ENCODE measurements around the gene SPDYC.

The SPDYC gene

GRCh38 chr11:65128182-65129145 is 41.6 kb upstream of the SPDYC start:
- H3K4me3 ChIP-seq (ENCODE audit: low read depth, low read length), result no peak overlapping the region
- no peaks in the 10 kb centered on the region for H3K27me3 ChIP-seq (ENCODE audit: control insufficient read depth, insufficient read depth, low read length)
- no peak overlapping the region for H3K9ac ChIP-seq (ENCODE audit: low read depth, low read length)
- peaks cover 5% of the 10 kb centered on the region; the same call in 1 of the 2 replicates for H3K4me1 ChIP-seq (ENCODE audit: control insufficient read depth, insufficient read depth, low read length)
- no peaks in the 10 kb centered on the region for H3K9me3 ChIP-seq (ENCODE audit: control insufficient read depth, insufficient read depth, low read length)
- H3K27ac ChIP-seq (ENCODE audit: low read depth, low read length), result no peak overlapping the region
- H3K36me3 ChIP-seq (ENCODE audit: control insufficient read depth, insufficient read depth, low read length), result peaks cover 88% of the 10 kb centered on the region

- Histone ChIP-seq H3K27ac (ENCODE audit: low read depth, low read length) (no peak overlapping the region), H3K36me3 (ENCODE audit: control insufficient read depth, insufficient read depth, low read length) (peaks cover 79% of the 10 kb centered on the region), H3K9ac (ENCODE audit: low read depth, low read length) (no peak overlapping the region), H3K9me3 (ENCODE audit: control insufficient read depth, insufficient read depth, low read length) (no peaks in the 10 kb centered on the region), H3K4me3 (ENCODE audit: low read depth, low read length) (no peak overlapping the region), H3K4me1 (ENCODE audit: control insufficient read depth, insufficient read depth, low read length) (peaks cover 5% of the 10 kb centered on the region; the same call in 1 of the 2 replicates), H3K27me3 (ENCODE audit: control insufficient read depth, insufficient read depth, low read length) (no peaks in the 10 kb centered on the region)
Measured at GRCh38 chr11:65129649-65130441, 40.2 kb upstream of the SPDYC start.

GRCh38 chr11:65130631-65131416 is 39.2 kb upstream of the SPDYC start:
- Histone ChIP-seq H3K36me3 (ENCODE audit: control insufficient read depth, insufficient read depth, low read length) (peaks cover 70% of the 10 kb centered on the region), H3K27me3 (ENCODE audit: control insufficient read depth, insufficient read depth, low read length) (no peaks in the 10 kb centered on the region), H3K9me3 (ENCODE audit: control insufficient read depth, insufficient read depth, low read length) (no peaks in the 10 kb centered on the region), H3K4me3 (ENCODE audit: low read depth, low read length) (no peak overlapping the region), H3K27ac (ENCODE audit: low read depth, low read length) (no peak overlapping the region), H3K9ac (ENCODE audit: low read depth, low read length) (no peak overlapping the region), H3K4me1 (ENCODE audit: control insufficient read depth, insufficient read depth, low read length) (peaks cover 9% of the 10 kb centered on the region)

GRCh38 chr11:65131417-65131776 is 38.6 kb upstream of the SPDYC start:
- Histone ChIP-seq H3K36me3 (ENCODE audit: control insufficient read depth, insufficient read depth, low read length) (peaks cover 64% of the 10 kb centered on the region), H3K9me3 (ENCODE audit: control insufficient read depth, insufficient read depth, low read length) (no peaks in the 10 kb centered on the region), H3K4me1 (ENCODE audit: control insufficient read depth, insufficient read depth, low read length) (peaks cover 9% of the 10 kb centered on the region), H3K27me3 (ENCODE audit: control insufficient read depth, insufficient read depth, low read length) (no peaks in the 10 kb centered on the region), H3K4me3 (ENCODE audit: low read depth, low read length) (no peak overlapping the region), H3K27ac (ENCODE audit: low read depth, low read length) (no peak overlapping the region), H3K9ac (ENCODE audit: low read depth, low read length) (no peak overlapping the region)

GRCh38 chr11:65131895-65132237 is 38.2 kb upstream of the SPDYC start:
- Histone ChIP-seq H3K4me1 (ENCODE audit: control insufficient read depth, insufficient read depth, low read length) (peaks cover 9% of the 10 kb centered on the region), H3K9me3 (ENCODE audit: control insufficient read depth, insufficient read depth, low read length) (no peaks in the 10 kb centered on the region), H3K36me3 (ENCODE audit: control insufficient read depth, insufficient read depth, low read length) (peaks cover 59% of the 10 kb centered on the region), H3K4me3 (ENCODE audit: low read depth, low read length) (no peak overlapping the region), H3K27ac (ENCODE audit: low read depth, low read length) (no peak overlapping the region), H3K27me3 (ENCODE audit: control insufficient read depth, insufficient read depth, low read length) (no peaks in the 10 kb centered on the region), H3K9ac (ENCODE audit: low read depth, low read length) (no peak overlapping the region)

GRCh38 chr11:65132238-65132987 is 37.6 kb upstream of the SPDYC start:
- no peak overlapping the region for H3K4me3 ChIP-seq (ENCODE audit: low read depth, low read length)
- H3K27ac ChIP-seq (ENCODE audit: low read depth, low read length), result no peak overlapping the region
- no peak overlapping the region for H3K9ac ChIP-seq (ENCODE audit: low read depth, low read length)
- peaks cover 9% of the 10 kb centered on the region for H3K4me1 ChIP-seq (ENCODE audit: control insufficient read depth, insufficient read depth, low read length)
- no peaks in the 10 kb centered on the region for H3K27me3 ChIP-seq (ENCODE audit: control insufficient read depth, insufficient read depth, low read length)
- no peaks in the 10 kb centered on the region for H3K9me3 ChIP-seq (ENCODE audit: control insufficient read depth, insufficient read depth, low read length)
- peaks cover 54% of the 10 kb centered on the region for H3K36me3 ChIP-seq (ENCODE audit: control insufficient read depth, insufficient read depth, low read length)

GRCh38 chr11:65132988-65133700 is 36.9 kb upstream of the SPDYC start:
- peak overlapping the region; percentile 83 for H3K4me3 ChIP-seq (ENCODE audit: low read depth, low read length)
- H3K27me3 ChIP-seq (ENCODE audit: control insufficient read depth, insufficient read depth, low read length), result no peaks in the 10 kb centered on the region
- H3K9ac ChIP-seq (ENCODE audit: low read depth, low read length), result no peak overlapping the region
- peak overlapping the region; percentile 98 for H3K27ac ChIP-seq (ENCODE audit: low read depth, low read length)
- peaks cover 46% of the 10 kb centered on the region for H3K36me3 ChIP-seq (ENCODE audit: control insufficient read depth, insufficient read depth, low read length)
- peaks cover 9% of the 10 kb centered on the region for H3K4me1 ChIP-seq (ENCODE audit: control insufficient read depth, insufficient read depth, low read length)
- H3K9me3 ChIP-seq (ENCODE audit: control insufficient read depth, insufficient read depth, low read length), result no peaks in the 10 kb centered on the region

- Histone ChIP-seq H3K9ac (ENCODE audit: low read depth, low read length) (peak overlapping the region; percentile 98), H3K4me3 (ENCODE audit: low read depth, low read length) (peak overlapping the region; percentile 83), H3K27me3 (ENCODE audit: control insufficient read depth, insufficient read depth, low read length) (no peaks in the 10 kb centered on the region), H3K36me3 (ENCODE audit: control insufficient read depth, insufficient read depth, low read length) (peaks cover 42% of the 10 kb centered on the region), H3K9me3 (ENCODE audit: control insufficient read depth, insufficient read depth, low read length) (no peaks in the 10 kb centered on the region), H3K4me1 (ENCODE audit: control insufficient read depth, insufficient read depth, low read length) (peaks cover 9% of the 10 kb centered on the region), H3K27ac (ENCODE audit: low read depth, low read length) (peak overlapping the region; percentile 98)
Measured at GRCh38 chr11:65133724-65134123, 36.3 kb upstream of the SPDYC start.

- Histone ChIP-seq H3K4me3 (ENCODE audit: low read depth, low read length) (peak within 1 kb of the TSS; percentile 83), H3K36me3 (ENCODE audit: control insufficient read depth, insufficient read depth, low read length) (peaks cover 35% of the 10 kb centered on the region), H3K27me3 (ENCODE audit: control insufficient read depth, insufficient read depth, low read length) (no peaks in the 10 kb centered on the region), H3K27ac (ENCODE audit: low read depth, low read length) (peak within 1 kb of the TSS; percentile 98), H3K9me3 (ENCODE audit: control insufficient read depth, insufficient read depth, low read length) (no peaks in the 10 kb centered on the region), H3K9ac (ENCODE audit: low read depth, low read length) (peak within 1 kb of the TSS; percentile 98), H3K4me1 (ENCODE audit: control insufficient read depth, insufficient read depth, low read length) (peaks cover 9% of the 10 kb centered on the region)
Measured at GRCh38 chr11:65134240-65134951, 35.6 kb upstream of the SPDYC start, which contains the start of gene SYVN1. Gene SYVN1 (minus strand): TSS chr11:65134519. CDS start chr11:65133601, 918 bp downstream.
